Mammary epithelial cell (primary cell): Measurements from ENCODE around the gene TUBD1.
"Not testable (repeated sequence)": the region's sequence is repeated elsewhere in the genome, so short reads cannot be mapped to it uniquely, and the experiment has no call there.

Experiments used
- EZH2 ChIP-seq: IDR thresholded peaks from 2 replicates; pipeline ENCODE4 v1.6.1; 2012; ENCODE audit warnings: low read length, inconsistent platforms, borderline replicate concordance
- TF ChIP-seq, protein P1 (sequence below), 2 donors: IDR thresholded peaks in 1 of 2; conservative IDR thresholded peaks in 1 of 2; 2 replicates each; pipeline ENCODE4 v1.5.1; 2011 to 2012; ENCODE audit warnings: inconsistent platforms in 2 of 2, low read length in 2 of 2, mild to moderate bottlenecking in 2 of 2, control low read depth in 1 of 2, low read depth in 1 of 2; ENCODE audit not compliant: insufficient read depth in 1 of 2; ENCODE audit errors: extremely low read depth in 1 of 2

DNA sequence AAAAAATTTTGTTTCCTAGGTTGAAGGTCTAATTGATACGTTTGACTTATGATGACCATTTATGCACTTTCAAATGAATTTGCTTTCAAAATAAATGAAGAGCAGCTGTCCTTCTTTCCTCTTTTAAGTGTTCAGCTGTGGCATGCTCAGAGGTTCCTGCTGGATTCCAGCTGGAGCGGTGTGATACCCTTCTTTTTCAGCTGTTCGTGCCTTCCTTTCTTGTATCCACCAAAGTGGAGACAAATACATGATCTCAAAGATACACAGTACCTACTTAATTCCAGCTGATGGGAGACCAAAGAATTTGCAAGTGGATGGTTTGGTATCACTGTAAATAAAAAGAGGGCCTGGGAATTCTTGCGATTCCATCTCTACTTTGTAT is 50.9 kb downstream of the TUBD1 start:
- TF ChIP-seq, protein P1, sequence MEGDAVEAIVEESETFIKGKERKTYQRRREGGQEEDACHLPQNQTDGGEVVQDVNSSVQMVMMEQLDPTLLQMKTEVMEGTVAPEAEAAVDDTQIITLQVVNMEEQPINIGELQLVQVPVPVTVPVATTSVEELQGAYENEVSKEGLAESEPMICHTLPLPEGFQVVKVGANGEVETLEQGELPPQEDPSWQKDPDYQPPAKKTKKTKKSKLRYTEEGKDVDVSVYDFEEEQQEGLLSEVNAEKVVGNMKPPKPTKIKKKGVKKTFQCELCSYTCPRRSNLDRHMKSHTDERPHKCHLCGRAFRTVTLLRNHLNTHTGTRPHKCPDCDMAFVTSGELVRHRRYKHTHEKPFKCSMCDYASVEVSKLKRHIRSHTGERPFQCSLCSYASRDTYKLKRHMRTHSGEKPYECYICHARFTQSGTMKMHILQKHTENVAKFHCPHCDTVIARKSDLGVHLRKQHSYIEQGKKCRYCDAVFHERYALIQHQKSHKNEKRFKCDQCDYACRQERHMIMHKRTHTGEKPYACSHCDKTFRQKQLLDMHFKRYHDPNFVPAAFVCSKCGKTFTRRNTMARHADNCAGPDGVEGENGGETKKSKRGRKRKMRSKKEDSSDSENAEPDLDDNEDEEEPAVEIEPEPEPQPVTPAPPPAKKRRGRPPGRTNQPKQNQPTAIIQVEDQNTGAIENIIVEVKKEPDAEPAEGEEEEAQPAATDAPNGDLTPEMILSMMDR (conservative IDR thresholded peaks at IDR 0.05 in 1 of 2, IDR thresholded peaks at IDR 0.05 in 1 of 2; ENCODE audit: extremely low read depth in 1 of 2, insufficient read depth in 1 of 2, low read depth in 1 of 2, low read length in 2 of 2): not testable (repeated sequence)
- TF ChIP-seq EZH2: not testable (repeated sequence)
